Keratinocyte (primary cell): Measurements from ENCODE around the gene CNN3. TPM values are rescaled to one million over a fixed set of nuclear protein-coding genes. Genes with fewer than 3 reads are reported as not detected.

Source experiments
- DNase-seq: peaks from one replicate; pipeline ENCODE4 v3.0.0-alpha.2; 2011; ENCODE audit warnings: low read depth, missing footprints, low spot score
- FAIRE-seq: peaks from 2 replicates; lab custom pipeline; 2011; peaks lifted over from hg19 to GRCh38; lab: Jason Lieb, UNC
- H2AFZ ChIP-seq: 2 replicates; pipeline ENCODE4 v1.6.0; 2012; ENCODE audit warnings: low read length, control low read depth, inconsistent platforms; ENCODE audit not compliant: control insufficient read depth
- H3K27ac ChIP-seq: 2 replicates; pipeline ENCODE4 v1.5.1; 2011; ENCODE audit warnings: low read length; ENCODE audit not compliant: control insufficient read depth, insufficient read depth
- H3K27me3 ChIP-seq: 3 replicates; pipeline ENCODE4 v1.6.0; 2011; ENCODE audit warnings: low read length; ENCODE audit not compliant: control insufficient read depth, insufficient read depth; ENCODE audit errors: extremely low read depth
- H3K36me3 ChIP-seq, 2 experiments: 2 replicates in 1 of 2; 3 replicates in 1 of 2; pipeline ENCODE4 v1.5.1; 2011; ENCODE audit warnings: low read length in 2 of 2, mild to moderate bottlenecking in 1 of 2; ENCODE audit not compliant: control insufficient read depth in 2 of 2, insufficient read depth in 2 of 2; ENCODE audit errors: extremely low read depth in 1 of 2
- H3K4me1 ChIP-seq: 3 replicates; pipeline ENCODE4 v1.5.1; 2011; ENCODE audit warnings: low read length; ENCODE audit not compliant: control insufficient read depth, insufficient read depth; ENCODE audit errors: extremely low read depth
- H3K4me2 ChIP-seq: 3 replicates; pipeline ENCODE4 v1.6.0; 2011; ENCODE audit warnings: low read depth, low read length; ENCODE audit not compliant: control insufficient read depth, insufficient read depth; ENCODE audit errors: extremely low read depth
- H3K4me3 ChIP-seq, 3 experiments: fragments of 200-600 bp in 1 of 3; sonication (generic) in 1 of 3; 2 replicates in 2 of 3; 3 replicates in 1 of 3; pipeline ENCODE4 v1.5.1; 2011 to 2016; ENCODE audit warnings: low read length in 3 of 3, mild to moderate bottlenecking in 3 of 3, control low read depth in 2 of 3, inconsistent platforms in 1 of 3, low read depth in 1 of 3, mixed read lengths in 1 of 3, mixed run types in 1 of 3, moderate library complexity in 1 of 3; ENCODE audit not compliant: control insufficient read depth in 2 of 3, insufficient read depth in 2 of 3; ENCODE audit errors: extremely low read depth in 1 of 3
- H3K79me2 ChIP-seq: 2 replicates; pipeline ENCODE4 v1.6.0; 2012; ENCODE audit warnings: low read length; ENCODE audit not compliant: control insufficient read depth, insufficient read depth
- H3K9ac ChIP-seq: 3 replicates; pipeline ENCODE4 v1.6.0; 2011; ENCODE audit warnings: low read length; ENCODE audit not compliant: control insufficient read depth, insufficient read depth; ENCODE audit errors: extremely low read depth
- H3K9me1 ChIP-seq: 3 replicates; pipeline ENCODE4 v1.6.0; 2011; ENCODE audit warnings: low read length; ENCODE audit not compliant: control insufficient read depth, insufficient read depth; ENCODE audit errors: extremely low read depth
- H3K9me3 ChIP-seq: 2 replicates; pipeline ENCODE4 v1.5.1; 2012; ENCODE audit warnings: low read depth, low read length; ENCODE audit not compliant: control insufficient read depth
- H4K20me1 ChIP-seq: 3 replicates; pipeline ENCODE4 v1.6.0; 2011; ENCODE audit warnings: low read length; ENCODE audit not compliant: control insufficient read depth, insufficient read depth; ENCODE audit errors: extremely low read depth
- CTCF ChIP-seq, 3 experiments: IDR thresholded peaks in 1 of 3; conservative IDR thresholded peaks in 1 of 3; optimal IDR thresholded peaks in 1 of 3; 2 replicates in 2 of 3; 3 replicates in 1 of 3; pipeline versions ENCODE3 to v1.5.1; 2011; ENCODE audit warnings: low read length in 3 of 3, mild to moderate bottlenecking in 3 of 3, moderate library complexity in 2 of 3, control low read depth in 1 of 3, inconsistent platforms in 1 of 3; ENCODE audit not compliant: insufficient read depth in 2 of 3; ENCODE audit errors: extremely low read depth in 1 of 3
- EZH2 ChIP-seq: IDR thresholded peaks from one replicate; pipeline ENCODE4 v1.6.1; 2012; ENCODE audit warnings: inconsistent platforms, mild to moderate bottlenecking, low read length, moderate library complexity
- dilution Hi-C: fragments of 300-500 bp; cut with MboI; formaldehyde crosslinking; loops from one replicate; pipeline ENCODE4 v1.7.0; 2020; ENCODE audit warnings: low sequenced_read_pairs; ENCODE audit not compliant: extremely low pct_ligation_motif_present
- polyA plus RNA-seq, 5 experiments: library from polyadenylated mRNA; depleted of rRNA in 3 of 5; stranded (reverse) in 3 of 5; stranded (forward) in 1 of 5; unstranded in 1 of 5; fragments of >200 nt; gene quantifications; 1 replicate in 1 of 5; 2 replicates in 3 of 5; 3 replicates in 1 of 5; pipeline versions ENCODE4 v1.2.1 to v1.2.3, GENCODE V29; 2011 to 2012; ENCODE audit warnings: missing spikeins in 2 of 5, low read depth in 1 of 5, low replicate concordance in 1 of 5

CNN3 gene
- polyA plus RNA-seq, 1 donor (not counting 4 experiments of a cell fraction or from before 2014, with no cell fraction given): 119 TPM

DNA sequence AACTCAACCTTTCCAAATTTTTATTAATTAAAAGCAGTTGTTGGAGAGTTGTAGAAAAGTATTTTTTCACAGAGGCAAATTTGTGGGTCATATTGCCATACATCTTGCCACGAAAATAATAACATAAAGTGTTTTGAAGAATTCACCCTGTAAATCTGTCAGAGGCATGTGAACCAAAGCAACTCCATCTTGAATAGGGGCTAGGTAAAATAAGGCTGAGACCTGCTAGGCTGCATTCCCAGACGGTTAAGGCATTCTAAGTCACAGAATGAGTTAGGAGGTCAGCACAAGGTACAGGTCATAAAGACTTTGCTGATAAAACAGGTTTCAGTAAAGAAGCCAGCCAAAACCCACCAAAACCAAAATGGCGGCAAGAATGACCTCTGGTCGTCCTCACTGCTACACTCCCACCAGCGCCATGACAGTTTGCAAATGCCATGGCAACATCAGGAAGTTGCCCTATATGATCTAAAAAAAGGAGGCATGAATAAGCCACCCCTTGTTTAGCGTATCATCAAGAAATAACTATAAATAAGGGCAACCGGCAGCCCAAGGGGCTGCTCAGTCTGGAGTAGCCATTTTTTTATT is 4.4 kb upstream of the CNN3 start:
- H2AFZ ChIP-seq: no peak overlapping the region
- no peaks in the 10 kb centered on the region for H3K36me3 ChIP-seq
- DNase-seq (no peak), FAIRE-seq (no peak)
- H3K79me2 ChIP-seq: no peaks in the 10 kb centered on the region
- H3K4me2 ChIP-seq: no peak overlapping the region
- H3K9me1 ChIP-seq: no peaks in the 10 kb centered on the region
- no peak overlapping the region for H3K4me3 ChIP-seq
- dilution Hi-C loops: no loop called here
- H3K4me1 ChIP-seq: no peaks in the 10 kb centered on the region
- no peak overlapping the region for H3K9ac ChIP-seq
- no peaks in the 10 kb centered on the region for H4K20me1 ChIP-seq
- H3K27me3 ChIP-seq: no peaks in the 10 kb centered on the region
- TF ChIP-seq EZH2: no peak
- no peak for TF ChIP-seq CTCF (optimal IDR thresholded peaks at IDR 0.05 in 1 of 3, IDR thresholded peaks at IDR 0.05 in 1 of 3, conservative IDR thresholded peaks at IDR 0.05 in 1 of 3; ENCODE audit: extremely low read depth in 1 of 3, insufficient read depth in 2 of 3, low read length in 3 of 3)
- no peaks in the 10 kb centered on the region for H3K9me3 ChIP-seq
- no peak overlapping the region for H3K27ac ChIP-seq

- FAIRE-seq: no peak
- Histone ChIP-seq H3K27me3 (no peaks in the 10 kb centered on the region), H3K36me3 (no peaks in the 10 kb centered on the region), H3K9me3 (no peaks in the 10 kb centered on the region), H2AFZ (no peak overlapping the region), H3K79me2 (peaks cover 16% of the 10 kb centered on the region), H3K27ac (no peak overlapping the region), H4K20me1 (no peaks in the 10 kb centered on the region), H3K9me1 (no peaks in the 10 kb centered on the region), H3K4me2 (no peak overlapping the region), H3K9ac (no peak overlapping the region), H3K4me3 (no peak overlapping the region), H3K4me1 (peaks cover 4% of the 10 kb centered on the region)
- dilution Hi-C loops: no loop called here
- no peak for TF ChIP-seq EZH2
- no peak for TF ChIP-seq CTCF (optimal IDR thresholded peaks at IDR 0.05 in 1 of 3, IDR thresholded peaks at IDR 0.05 in 1 of 3, conservative IDR thresholded peaks at IDR 0.05 in 1 of 3; ENCODE audit: extremely low read depth in 1 of 3, insufficient read depth in 2 of 3, low read length in 3 of 3)
- no peak for DNase-seq
These were observed 2.7 kb upstream of the CNN3 start for GRCh38 chr1:94929351-94930217.
